NK-92 (cell line): ENCODE measurements around the gene CELF4.

Experiments used
- DNase-seq: peaks from one replicate; lab custom pipeline; 2025; ENCODE audit not compliant: unreplicated experiment; lab: John Stamatoyannopoulos, UW

The CELF4 gene

GRCh38 chr18:37565101-37565976 is at the start of gene CELF4:
Gene CELF4 (minus strand): TSS chr18:37565798.
- DNase-seq, result no peak

GRCh38 chr18:37613253-37613565 is 47.6 kb upstream of the CELF4 start:
- no peak for DNase-seq

GRCh38 chr18:37612524-37613252 is 47.1 kb upstream of the CELF4 start:
- no peak for DNase-seq

- DNase-seq, result no peak
These were observed 46.1 kb upstream of the CELF4 start for GRCh38 chr18:37611614-37612279.

- no peak for DNase-seq
These were observed 43.3 kb upstream of the CELF4 start for GRCh38 chr18:37608876-37609275.

GRCh38 chr18:37607281-37607680 is 41.7 kb upstream of the CELF4 start:
- DNase-seq, result no peak

GRCh38 chr18:37604032-37604431 is 38.4 kb upstream of the CELF4 start:
- DNase-seq, result no peak

- no peak for DNase-seq
These were observed 33.6 kb upstream of the CELF4 start for GRCh38 chr18:37598966-37599896.

- no peak for DNase-seq
These were observed 32.8 kb upstream of the CELF4 start for GRCh38 chr18:37598396-37598795.

- DNase-seq, result no peak
These were observed 24.7 kb upstream of the CELF4 start for GRCh38 chr18:37590346-37590745.

GRCh38 chr18:37588289-37588688 is 22.7 kb upstream of the CELF4 start:
- no peak for DNase-seq

GRCh38 chr18:37586656-37587225 is 21.1 kb upstream of the CELF4 start:
- no peak for DNase-seq

GRCh38 chr18:37584952-37585695 is 19.5 kb upstream of the CELF4 start:
- DNase-seq, result no peak

GRCh38 chr18:37584217-37584616 is 18.6 kb upstream of the CELF4 start:
- no peak for DNase-seq

- DNase-seq, result no peak
These were observed 16.7 kb upstream of the CELF4 start for GRCh38 chr18:37582261-37582660.

GRCh38 chr18:37578886-37579513 is 13.4 kb upstream of the CELF4 start:
- DNase-seq, result no peak

GRCh38 chr18:37578182-37578678 is 12.6 kb upstream of the CELF4 start:
- DNase-seq, result no peak

GRCh38 chr18:37577051-37577611 is 11.5 kb upstream of the CELF4 start:
- no peak for DNase-seq

- DNase-seq, result no peak
These were observed 10.0 kb upstream of the CELF4 start for GRCh38 chr18:37575646-37576045.
